HL-60 (cell line): Measurements from ENCODE around the gene TAOK3.

ENCODE experiments used
- GABPA ChIP-seq: IDR thresholded peaks from 2 replicates; pipeline ENCODE4 v1.6.1; 2012; ENCODE audit warnings: low read depth
- REST ChIP-seq: IDR thresholded peaks from 2 replicates; pipeline ENCODE4 v1.6.1; 2012; ENCODE audit warnings: low read depth; ENCODE audit not compliant: insufficient replicate concordance
- TF ChIP-seq, protein P1 (sequence below): IDR thresholded peaks from one replicate; pipeline ENCODE4 v1.5.1; 2011; ENCODE audit warnings: low read length, control low read depth, inconsistent platforms; ENCODE audit not compliant: insufficient read depth

DNA sequence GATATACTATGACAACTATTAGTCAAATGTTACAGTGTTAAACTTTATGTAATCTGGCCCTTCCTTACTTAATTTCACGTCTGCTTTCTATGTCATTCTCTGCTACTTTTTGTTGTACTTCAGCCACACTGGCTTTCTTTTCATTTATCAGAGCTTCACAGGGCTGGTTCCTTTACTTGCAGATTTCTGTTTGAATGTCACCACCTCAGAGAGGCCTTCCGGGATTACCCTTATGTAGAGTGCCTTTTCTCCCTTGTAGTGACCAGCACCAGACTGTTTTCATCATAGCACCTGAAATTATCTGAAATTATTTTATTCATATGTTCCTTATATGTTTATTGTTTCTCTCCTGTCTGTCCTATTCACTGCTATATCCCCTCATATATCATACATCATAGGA lies 75.4 kb downstream of the TAOK3 start:
- TF ChIP-seq, protein P1, sequence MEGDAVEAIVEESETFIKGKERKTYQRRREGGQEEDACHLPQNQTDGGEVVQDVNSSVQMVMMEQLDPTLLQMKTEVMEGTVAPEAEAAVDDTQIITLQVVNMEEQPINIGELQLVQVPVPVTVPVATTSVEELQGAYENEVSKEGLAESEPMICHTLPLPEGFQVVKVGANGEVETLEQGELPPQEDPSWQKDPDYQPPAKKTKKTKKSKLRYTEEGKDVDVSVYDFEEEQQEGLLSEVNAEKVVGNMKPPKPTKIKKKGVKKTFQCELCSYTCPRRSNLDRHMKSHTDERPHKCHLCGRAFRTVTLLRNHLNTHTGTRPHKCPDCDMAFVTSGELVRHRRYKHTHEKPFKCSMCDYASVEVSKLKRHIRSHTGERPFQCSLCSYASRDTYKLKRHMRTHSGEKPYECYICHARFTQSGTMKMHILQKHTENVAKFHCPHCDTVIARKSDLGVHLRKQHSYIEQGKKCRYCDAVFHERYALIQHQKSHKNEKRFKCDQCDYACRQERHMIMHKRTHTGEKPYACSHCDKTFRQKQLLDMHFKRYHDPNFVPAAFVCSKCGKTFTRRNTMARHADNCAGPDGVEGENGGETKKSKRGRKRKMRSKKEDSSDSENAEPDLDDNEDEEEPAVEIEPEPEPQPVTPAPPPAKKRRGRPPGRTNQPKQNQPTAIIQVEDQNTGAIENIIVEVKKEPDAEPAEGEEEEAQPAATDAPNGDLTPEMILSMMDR = no peak
- no peak for TF ChIP-seq REST
- TF ChIP-seq GABPA = no peak
